Parathyroid adenoma (tissue), 2 donors: ENCODE data around the gene OR6K6.

Experiments used
- H2AFZ ChIP-seq: fragments of 300-600 bp; sonication (generic); one replicate; pipeline ENCODE4 v1.7.0; 2017; ENCODE audit warnings: antibody characterized with exemption, mild to moderate bottlenecking
- H3K27ac ChIP-seq: fragments of 300-600 bp; sonication (generic); one replicate; pipeline ENCODE4 v1.7.0; 2017
- H3K27me3 ChIP-seq: fragments of 300-600 bp; sonication (generic); one replicate; pipeline ENCODE4 v1.7.0; 2017; ENCODE audit warnings: low read length; ENCODE audit not compliant: control insufficient read depth, insufficient read depth
- H3K36me3 ChIP-seq: fragments of 300-600 bp; sonication (generic); one replicate; pipeline ENCODE4 v1.7.0; 2017; ENCODE audit warnings: low read length; ENCODE audit not compliant: control insufficient read depth, insufficient read depth
- H3K4me1 ChIP-seq: fragments of 300-600 bp; sonication (generic); one replicate; pipeline ENCODE4 v1.7.0; 2017; ENCODE audit warnings: control low read depth
- H3K4me2 ChIP-seq: fragments of 300-600 bp; sonication (generic); one replicate; pipeline ENCODE4 v1.7.0; 2017; ENCODE audit warnings: low read length
- H3K4me3 ChIP-seq: fragments of 300-600 bp; sonication (generic); one replicate; pipeline ENCODE4 v1.7.0; 2017; ENCODE audit warnings: low read depth, low read length
- H3K79me2 ChIP-seq: fragments of 300-600 bp; sonication (generic); one replicate; pipeline ENCODE4 v1.7.0; 2017; ENCODE audit warnings: control low read depth
- H3K9ac ChIP-seq: fragments of 300-600 bp; sonication (generic); one replicate; pipeline ENCODE4 v1.7.0; 2017; ENCODE audit warnings: mild to moderate bottlenecking
- H3K9me3 ChIP-seq: fragments of 300-600 bp; sonication (generic); one replicate; pipeline ENCODE4 v1.7.0; 2017; ENCODE audit warnings: low read length; ENCODE audit not compliant: control insufficient read depth
- TF ChIP-seq, protein P1 (sequence below): fragments of 300-600 bp; sonication (generic); IDR thresholded peaks from one replicate; pipeline ENCODE4 v1.7.0; 2017; ENCODE audit warnings: antibody characterized with exemption, mild to moderate bottlenecking
- donor health status: primary hyperparathyroidism.

OR6K6 gene, protein sequence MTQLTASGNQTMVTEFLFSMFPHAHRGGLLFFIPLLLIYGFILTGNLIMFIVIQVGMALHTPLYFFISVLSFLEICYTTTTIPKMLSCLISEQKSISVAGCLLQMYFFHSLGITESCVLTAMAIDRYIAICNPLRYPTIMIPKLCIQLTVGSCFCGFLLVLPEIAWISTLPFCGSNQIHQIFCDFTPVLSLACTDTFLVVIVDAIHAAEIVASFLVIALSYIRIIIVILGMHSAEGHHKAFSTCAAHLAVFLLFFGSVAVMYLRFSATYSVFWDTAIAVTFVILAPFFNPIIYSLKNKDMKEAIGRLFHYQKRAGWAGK

DNA sequence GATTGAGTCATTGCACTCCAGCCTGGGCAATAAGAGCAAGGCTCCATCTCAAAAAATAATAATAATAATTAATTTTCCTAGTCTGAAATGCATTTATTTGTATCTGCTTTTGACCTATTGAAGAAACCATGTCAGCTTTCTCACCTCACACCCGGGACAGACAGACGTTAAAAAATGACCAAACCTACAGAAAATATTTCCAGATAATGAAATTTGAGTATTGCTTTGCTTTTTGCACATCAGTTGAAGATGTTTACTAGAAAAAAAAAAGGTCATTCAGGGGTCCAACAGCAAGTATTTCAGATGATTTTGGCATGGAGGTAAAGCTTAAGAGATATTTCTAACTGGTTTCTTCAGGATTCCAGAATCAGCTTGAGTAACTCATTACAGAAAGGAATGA lies at the start of gene OR6K6:
OR6K6 (plus strand) TSS at position 301 of the 400 bp plus-strand sequence. CDS start 168 bp downstream, outside the sequence.
- Histone ChIP-seq H3K36me3 (no peaks in the 10 kb centered on the region), H3K4me2 (no peak within 1 kb of the TSS), H3K27ac (no peak within 1 kb of the TSS), H3K4me3 (no peak within 1 kb of the TSS), H3K79me2 (no peaks in the 10 kb centered on the region), H3K27me3 (no peaks in the 10 kb centered on the region), H2AFZ (no peak within 1 kb of the TSS), H3K9me3 (no peaks in the 10 kb centered on the region), H3K9ac (no peak within 1 kb of the TSS), H3K4me1 (no peaks in the 10 kb centered on the region)
- TF ChIP-seq, protein P1, sequence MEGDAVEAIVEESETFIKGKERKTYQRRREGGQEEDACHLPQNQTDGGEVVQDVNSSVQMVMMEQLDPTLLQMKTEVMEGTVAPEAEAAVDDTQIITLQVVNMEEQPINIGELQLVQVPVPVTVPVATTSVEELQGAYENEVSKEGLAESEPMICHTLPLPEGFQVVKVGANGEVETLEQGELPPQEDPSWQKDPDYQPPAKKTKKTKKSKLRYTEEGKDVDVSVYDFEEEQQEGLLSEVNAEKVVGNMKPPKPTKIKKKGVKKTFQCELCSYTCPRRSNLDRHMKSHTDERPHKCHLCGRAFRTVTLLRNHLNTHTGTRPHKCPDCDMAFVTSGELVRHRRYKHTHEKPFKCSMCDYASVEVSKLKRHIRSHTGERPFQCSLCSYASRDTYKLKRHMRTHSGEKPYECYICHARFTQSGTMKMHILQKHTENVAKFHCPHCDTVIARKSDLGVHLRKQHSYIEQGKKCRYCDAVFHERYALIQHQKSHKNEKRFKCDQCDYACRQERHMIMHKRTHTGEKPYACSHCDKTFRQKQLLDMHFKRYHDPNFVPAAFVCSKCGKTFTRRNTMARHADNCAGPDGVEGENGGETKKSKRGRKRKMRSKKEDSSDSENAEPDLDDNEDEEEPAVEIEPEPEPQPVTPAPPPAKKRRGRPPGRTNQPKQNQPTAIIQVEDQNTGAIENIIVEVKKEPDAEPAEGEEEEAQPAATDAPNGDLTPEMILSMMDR, result no peak

DNA sequence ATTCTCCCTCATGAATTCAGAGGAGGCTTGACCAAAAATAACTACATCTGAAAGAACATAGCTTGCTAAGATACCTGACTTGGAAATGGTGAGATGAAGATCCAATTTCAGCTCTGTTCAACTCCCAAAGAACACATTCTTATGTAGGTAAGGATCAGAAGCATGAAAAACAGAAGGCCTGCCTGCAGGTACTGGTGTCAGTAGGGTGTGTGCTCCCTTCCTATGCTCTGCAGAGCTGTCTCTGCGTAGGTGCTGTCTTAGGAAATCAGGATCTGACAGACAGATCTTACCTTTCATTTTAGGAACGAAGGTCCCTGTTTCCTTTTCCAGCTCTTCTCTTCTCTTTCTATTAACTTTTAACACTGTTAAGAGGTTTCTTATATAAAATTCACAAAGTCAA lies 48.4 kb upstream of the OR6K6 start:
- no peaks in the 10 kb centered on the region for H3K27me3 ChIP-seq
- H2AFZ ChIP-seq, result no peak overlapping the region
- H3K79me2 ChIP-seq, result no peaks in the 10 kb centered on the region
- TF ChIP-seq, protein P1, result no peak
- no peak overlapping the region for H3K4me3 ChIP-seq
- H3K4me2 ChIP-seq, result no peak overlapping the region
- no peak overlapping the region for H3K9ac ChIP-seq
- H3K4me1 ChIP-seq, result no peaks in the 10 kb centered on the region
- H3K9me3 ChIP-seq, result no peaks in the 10 kb centered on the region
- no peaks in the 10 kb centered on the region for H3K36me3 ChIP-seq
- no peak overlapping the region for H3K27ac ChIP-seq

DNA sequence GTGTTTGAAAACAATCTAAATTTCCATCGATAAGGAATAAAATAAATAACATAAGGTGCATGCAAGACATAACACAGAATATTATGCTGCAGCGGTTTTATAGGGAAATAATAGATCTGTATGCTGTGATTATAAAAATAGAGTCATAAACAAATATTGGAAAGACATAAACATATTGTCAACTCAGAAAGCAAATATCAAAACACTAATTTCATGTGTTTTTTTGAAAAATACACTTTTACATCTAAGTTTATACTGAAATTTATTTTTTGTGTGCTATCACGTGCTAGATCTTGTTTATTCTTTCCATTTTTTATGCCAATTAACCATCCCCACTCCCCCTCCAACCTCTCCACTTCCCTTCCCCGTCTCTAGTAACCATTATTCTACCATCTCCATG lies 43.4 kb upstream of the OR6K6 start:
- Histone ChIP-seq H3K4me3 (no peak overlapping the region), H2AFZ (no peak overlapping the region), H3K9ac (no peak overlapping the region), H3K36me3 (no peaks in the 10 kb centered on the region), H3K9me3 (no peaks in the 10 kb centered on the region), H3K27me3 (no peaks in the 10 kb centered on the region), H3K79me2 (no peaks in the 10 kb centered on the region), H3K4me2 (no peak overlapping the region), H3K27ac (no peak overlapping the region), H3K4me1 (no peaks in the 10 kb centered on the region)
- TF ChIP-seq, protein P1, result no peak

DNA sequence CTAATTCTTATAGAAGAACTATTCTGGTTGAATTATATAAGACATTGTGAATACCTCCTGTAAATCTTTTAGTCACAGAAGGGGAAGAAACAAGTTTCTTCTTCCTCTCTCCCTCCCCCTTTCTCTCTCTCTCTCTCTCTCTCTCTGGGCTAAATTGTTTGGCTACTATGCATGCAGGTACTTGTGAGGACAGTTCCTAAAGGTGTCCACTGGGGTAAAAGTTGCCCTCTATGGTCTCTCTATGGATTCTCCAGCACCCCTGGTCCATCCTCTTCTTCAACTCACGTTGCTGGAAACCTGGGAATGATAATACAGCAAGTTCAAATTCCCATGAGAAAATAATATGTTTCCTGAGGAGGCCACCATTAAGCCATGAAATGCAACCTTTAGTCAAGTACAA lies 39.8 kb upstream of the OR6K6 start:
- H3K36me3 ChIP-seq, result no peaks in the 10 kb centered on the region
- no peak overlapping the region for H3K4me2 ChIP-seq
- no peak overlapping the region for H3K27ac ChIP-seq
- H2AFZ ChIP-seq, result no peak overlapping the region
- H3K4me3 ChIP-seq, result no peak overlapping the region
- no peaks in the 10 kb centered on the region for H3K9me3 ChIP-seq
- no peak overlapping the region for H3K9ac ChIP-seq
- no peaks in the 10 kb centered on the region for H3K79me2 ChIP-seq
- no peaks in the 10 kb centered on the region for H3K27me3 ChIP-seq
- no peaks in the 10 kb centered on the region for H3K4me1 ChIP-seq
- TF ChIP-seq, protein P1, result no peak

DNA sequence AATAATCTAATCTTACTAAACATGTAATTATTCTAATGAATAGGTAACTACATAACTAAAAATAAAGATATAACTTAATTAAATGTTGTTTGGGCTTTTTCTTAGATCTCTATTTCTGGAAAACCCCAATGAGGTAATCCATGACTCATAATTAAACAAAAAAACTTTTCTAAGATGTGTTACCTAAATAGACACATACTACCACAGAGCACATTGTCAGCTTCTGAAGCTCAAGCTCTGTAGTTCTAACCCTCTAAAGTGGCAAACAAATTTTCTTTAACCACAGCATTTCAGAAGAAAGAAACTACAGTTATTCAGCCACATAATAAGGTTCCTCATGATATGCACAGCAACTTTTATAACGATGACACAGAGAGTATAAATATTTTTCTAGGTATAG lies 38.2 kb upstream of the OR6K6 start:
- no peak overlapping the region for H3K4me3 ChIP-seq
- no peaks in the 10 kb centered on the region for H3K27me3 ChIP-seq
- no peak overlapping the region for H3K4me2 ChIP-seq
- TF ChIP-seq, protein P1, result no peak
- H3K79me2 ChIP-seq, result no peaks in the 10 kb centered on the region
- no peak overlapping the region for H2AFZ ChIP-seq
- no peaks in the 10 kb centered on the region for H3K9me3 ChIP-seq
- H3K4me1 ChIP-seq, result no peaks in the 10 kb centered on the region
- no peak overlapping the region for H3K27ac ChIP-seq
- no peak overlapping the region for H3K9ac ChIP-seq
- H3K36me3 ChIP-seq, result no peaks in the 10 kb centered on the region
